Transverse colon (tissue), 4 donors: Measurements from ENCODE around the gene PIEZO1.

Experiments used
- CTCF ChIP-seq, 5 experiments: fragments of 200-600 bp in 3 of 5; fragments of 450-650 bp in 2 of 5; sonication (generic) in 3 of 5; IDR thresholded peaks; 1 replicate in 2 of 5; 2 replicates in 3 of 5; pipeline ENCODE4 v1.5.1; 2016 to 2017; ENCODE audit warnings: antibody characterized with exemption in 5 of 5, inconsistent platforms in 3 of 5, mild to moderate bottlenecking in 2 of 5, moderate library complexity in 1 of 5
- EP300 ChIP-seq: sonication (generic); formaldehyde crosslinking; IDR thresholded peaks from one replicate; pipeline ENCODE4 v1.6.1; 2017; ENCODE audit warnings: antibody characterized with exemption, low read depth
- POLR2AphosphoS5 ChIP-seq, 3 donors: sonication (generic); formaldehyde crosslinking; IDR thresholded peaks; one replicate each; pipeline ENCODE4 v1.6.1; 2016; ENCODE audit warnings: antibody characterized with exemption in 3 of 3

DNA sequence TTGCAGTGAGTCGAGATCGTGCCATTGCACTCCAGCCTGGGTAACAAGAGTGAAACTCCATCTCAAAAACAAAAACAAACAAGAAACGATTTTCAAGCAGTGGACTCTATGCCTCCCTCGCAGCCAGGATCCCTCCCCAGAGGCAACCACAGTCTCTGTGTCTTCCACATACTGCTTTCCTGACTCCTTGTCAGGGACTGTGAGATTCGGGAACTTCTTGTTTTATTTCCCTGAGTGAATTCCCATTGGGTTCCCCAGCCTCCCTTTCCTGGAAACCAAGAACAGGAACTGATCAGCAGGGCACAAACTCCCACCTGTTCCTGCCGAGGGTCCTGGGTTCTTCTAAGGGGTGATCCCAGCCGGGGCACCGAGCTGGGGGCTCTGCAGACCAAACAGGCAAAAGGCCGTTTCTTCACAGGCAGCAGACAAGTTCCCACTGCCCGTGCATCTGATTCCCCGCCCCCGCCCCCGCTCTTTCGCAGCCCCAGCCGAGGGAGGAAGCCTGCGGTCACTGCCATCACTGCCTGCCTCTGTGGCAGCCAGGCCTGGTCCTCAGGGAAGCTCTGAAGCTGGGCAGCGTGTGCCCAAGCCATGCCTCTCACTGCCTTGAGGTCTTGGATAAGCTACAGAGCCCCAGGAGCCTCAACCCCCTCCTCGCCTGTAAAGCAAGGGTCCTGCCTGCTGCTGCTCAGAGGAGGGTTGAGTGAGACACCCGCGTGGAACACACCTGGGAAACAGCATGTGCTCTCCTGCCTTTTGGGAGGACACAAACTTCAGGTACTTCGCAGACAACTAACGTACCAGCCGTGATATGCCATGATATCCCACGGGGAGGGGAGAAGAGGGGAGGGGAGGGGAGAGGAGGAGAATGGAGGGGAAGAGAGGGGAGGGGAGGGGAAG lies 5.5 kb upstream of the PIEZO1 start:
- TF ChIP-seq POLR2AphosphoS5 (IDR thresholded peaks at IDR 0.05) (no peak), CTCF (IDR thresholded peaks at IDR 0.05) (no peak), EP300 (no peak)
